Hematopoietic multipotent progenitor cell treated with erythropoietin and hydrocortisone succinate and interleukin-3 and kit ligand, for 17 days (in vitro differentiated cells): ENCODE data around the gene NUP98.
"Not testable (repeated sequence)": the region's sequence is repeated elsewhere in the genome, so short reads cannot be mapped to it uniquely, and the experiment has no call there.

Experiments used
- DNase-seq: peaks from one replicate; pipeline ENCODE4 v3.0.0-alpha.2; 2015; ENCODE audit warnings: low spot score

Gene NUP98

DNA sequence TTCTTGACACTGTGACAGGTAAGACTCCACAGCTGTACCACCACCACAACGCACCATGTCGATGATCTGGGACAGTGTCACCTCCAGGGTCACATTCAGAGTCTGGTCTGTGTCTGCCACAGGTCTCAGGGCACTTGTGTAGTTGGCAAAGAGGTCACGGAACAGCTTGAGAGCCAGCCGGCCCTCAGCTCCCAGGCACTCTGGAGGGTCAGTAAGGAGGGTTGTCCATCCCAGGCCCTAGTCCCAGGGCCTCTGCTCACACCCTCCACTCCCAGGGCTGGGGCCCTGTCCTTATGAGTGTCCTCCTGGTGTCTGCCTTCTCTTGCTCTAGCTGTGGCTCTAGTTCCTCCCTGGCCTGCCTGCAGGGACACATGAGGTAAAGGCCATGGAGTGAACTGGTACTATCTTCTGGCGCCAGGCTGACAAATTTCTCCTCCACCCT, 127.6 kb downstream of the NUP98 start:
- DNase-seq, result no peak

DNA sequence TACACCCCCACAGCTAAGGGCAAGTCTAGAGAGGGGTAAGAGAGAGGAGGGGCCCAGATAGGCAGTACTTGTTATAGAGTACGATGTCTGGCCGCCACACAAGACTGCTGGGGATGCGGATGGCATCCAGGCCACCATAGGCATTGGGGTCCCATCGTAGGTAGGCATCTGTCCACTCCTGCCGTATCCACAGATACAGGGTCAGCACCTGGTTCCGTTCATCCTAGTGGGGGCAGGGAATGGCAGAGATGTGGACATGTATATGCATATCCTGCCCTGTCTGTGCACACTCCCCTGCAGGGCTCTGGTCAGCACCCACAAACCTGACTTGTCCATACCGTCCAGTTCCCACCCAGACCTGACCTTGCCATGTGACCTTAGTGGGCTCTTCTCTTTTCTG, 128.2 kb downstream of the NUP98 start:
- no peak for DNase-seq

DNA sequence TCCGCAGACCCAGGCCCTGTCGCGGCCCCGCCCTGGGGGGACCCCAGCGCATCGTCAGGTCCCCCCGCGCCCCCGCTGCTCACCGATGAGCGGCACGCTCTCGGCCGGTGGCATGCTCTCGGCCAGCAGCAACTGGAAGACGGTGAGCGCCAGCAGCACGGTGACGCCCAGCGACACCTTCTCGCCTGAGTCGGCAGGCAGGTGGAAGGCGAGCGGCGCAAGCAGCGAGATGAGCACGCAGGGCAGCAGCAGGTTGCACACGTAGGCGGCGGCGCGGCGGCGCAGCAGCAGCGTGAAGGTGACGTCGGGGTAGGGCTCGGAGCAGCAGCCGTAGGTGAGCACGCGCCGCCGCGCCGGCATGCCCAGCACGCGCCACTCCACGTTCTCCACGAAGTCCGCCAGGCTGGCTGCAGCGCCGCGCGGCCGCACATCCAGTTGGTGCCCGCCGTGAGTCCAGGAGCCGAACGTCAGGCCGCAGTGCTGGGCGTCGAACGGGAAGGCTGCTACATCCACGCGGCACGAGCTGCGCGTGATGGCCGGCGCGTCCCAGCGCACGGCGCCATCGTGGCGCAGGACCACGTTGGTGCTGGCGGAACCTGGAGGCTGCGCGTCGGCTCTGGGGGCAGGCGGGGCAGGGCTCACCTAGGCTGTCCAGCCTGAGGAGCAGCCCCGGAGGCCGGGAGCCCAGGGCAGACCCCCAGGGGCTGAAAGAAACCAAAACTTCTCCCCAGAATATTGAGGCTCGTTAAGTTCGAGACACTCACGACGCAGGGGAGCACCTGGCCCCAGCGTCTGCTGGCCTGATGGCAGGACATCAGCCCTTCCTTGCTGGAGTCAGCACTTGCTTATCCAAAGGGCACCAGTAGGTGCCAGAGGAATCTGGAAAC, 130.0 kb downstream of the NUP98 start:
- DNase-seq, result no peak

DNA sequence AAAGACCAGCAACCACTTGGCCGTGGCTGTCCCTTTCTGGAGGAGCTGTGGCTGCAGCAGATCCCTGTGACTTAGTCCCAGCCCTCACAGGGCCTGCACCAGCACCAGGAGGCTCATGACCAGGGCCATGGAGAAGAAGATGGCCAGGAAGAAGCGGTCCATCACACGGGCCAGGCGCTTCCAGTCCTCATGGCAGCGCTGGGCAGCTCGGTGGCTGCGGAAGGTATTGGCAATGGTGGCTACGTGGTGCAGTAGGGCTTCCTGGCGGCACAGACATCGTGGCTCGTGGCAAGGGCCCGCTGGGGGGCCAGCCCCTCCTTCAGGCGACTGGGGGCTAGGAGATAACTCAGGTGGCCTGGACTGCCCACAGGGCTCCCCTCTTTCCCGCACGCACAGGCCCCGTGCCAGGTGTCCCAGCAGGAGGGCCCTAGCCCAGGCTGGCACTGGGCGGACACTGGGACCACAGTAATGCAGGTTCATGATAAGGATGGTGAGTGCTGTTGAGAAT, 131.3 kb downstream of the NUP98 start:
- no peak for DNase-seq

DNA sequence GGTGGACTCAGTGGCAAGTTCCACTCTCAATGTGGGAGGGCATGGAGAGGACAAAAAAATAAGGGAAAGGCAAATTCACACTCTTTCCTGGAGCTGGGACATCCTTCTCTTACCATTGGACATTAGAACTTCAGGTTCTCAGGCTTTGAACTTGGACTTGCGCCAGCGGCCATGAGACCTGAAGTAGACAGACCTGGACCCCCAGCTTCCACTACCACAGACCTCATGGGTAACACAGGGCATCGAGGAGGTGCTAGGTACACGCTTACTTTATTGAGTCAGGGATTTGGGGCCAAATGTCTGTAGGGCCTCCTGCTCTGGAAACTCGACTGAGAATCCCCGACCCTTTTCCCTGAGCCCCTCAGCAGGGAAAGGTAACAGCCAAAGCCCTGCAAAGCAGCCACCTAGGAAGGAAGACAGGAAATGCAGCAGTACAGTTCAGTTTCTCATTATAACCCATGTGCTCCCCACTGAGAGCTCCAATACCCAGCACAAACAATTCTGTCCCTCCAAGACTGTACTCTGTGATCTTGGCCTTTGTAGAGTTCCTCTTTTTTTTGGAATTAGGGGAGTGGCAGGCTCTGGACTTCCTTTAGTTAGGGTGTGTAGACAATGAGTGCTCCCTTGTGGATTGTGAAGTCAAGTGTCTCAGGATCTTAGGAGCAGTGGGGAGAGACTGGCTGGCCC, 131.9 kb downstream of the NUP98 start:
- no peak for DNase-seq

DNA sequence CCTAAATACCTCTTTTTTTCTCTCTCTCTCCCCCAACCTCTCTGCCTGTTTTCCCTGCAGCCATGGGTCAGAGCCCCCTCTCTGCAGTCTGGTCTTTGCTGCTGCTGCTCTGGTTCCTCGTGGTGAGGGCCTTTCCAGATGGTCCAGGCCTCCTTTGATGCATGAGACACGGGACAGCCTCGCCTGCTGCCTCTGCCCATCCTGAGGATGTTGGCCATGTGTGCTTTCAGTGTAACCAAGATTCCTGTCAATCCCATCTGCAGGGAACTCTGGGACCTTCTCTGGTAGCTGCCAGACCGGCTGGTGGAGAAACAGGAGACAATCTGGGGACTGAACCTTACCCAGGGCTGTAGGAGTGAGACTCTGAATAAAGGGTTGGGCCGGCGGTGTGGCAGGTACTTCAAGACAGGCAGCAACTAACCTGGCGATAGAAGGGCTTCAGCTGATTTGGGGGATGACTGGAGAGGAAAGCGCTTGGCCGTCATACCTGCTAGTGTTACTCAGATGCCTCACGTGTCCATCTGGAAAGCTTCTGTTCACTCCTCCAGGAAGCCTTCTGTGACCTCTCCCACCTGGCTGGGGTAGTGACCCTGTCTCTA, 133.2 kb downstream of the NUP98 start:
- no peak for DNase-seq

DNA sequence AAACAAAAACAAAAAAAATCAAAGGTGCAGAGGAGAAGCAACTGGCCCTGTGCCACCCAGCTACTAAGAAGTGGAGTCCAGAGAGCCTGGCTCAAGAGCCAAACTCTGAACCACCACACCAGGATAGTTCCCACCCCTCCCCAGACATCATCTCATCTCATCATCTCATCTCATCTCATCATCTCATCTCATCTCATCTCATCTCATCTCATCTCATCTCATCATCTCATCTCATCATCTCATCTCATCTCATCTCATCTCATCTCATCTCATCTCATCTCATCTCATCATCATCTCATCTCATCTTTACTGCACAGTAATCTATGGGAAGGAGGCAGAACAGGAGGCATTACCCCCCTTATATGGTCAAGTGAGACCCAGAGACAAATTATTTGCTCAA, 134.5 kb downstream of the NUP98 start:
- no peak for DNase-seq

DNA sequence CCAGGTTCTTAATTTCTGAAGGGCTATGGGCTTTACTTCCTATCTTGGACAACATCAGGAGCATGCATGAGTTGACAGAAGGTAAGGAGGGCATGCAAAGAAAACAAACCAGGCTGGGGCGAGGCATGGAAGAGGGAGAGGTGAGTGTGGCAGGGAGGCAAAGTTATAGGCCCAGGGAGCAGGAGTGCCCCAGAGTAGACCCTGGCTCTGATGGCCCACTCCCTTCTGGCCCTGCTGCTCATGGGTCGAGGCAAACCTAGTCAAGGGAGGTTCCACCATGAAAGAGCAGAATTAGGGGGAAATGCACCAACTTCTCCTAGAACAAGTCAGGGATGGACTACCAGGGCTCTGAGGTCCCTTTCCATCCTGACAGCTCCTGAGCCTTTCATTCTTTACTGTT, 136.4 kb downstream of the NUP98 start:
- DNase-seq, result no peak

DNA sequence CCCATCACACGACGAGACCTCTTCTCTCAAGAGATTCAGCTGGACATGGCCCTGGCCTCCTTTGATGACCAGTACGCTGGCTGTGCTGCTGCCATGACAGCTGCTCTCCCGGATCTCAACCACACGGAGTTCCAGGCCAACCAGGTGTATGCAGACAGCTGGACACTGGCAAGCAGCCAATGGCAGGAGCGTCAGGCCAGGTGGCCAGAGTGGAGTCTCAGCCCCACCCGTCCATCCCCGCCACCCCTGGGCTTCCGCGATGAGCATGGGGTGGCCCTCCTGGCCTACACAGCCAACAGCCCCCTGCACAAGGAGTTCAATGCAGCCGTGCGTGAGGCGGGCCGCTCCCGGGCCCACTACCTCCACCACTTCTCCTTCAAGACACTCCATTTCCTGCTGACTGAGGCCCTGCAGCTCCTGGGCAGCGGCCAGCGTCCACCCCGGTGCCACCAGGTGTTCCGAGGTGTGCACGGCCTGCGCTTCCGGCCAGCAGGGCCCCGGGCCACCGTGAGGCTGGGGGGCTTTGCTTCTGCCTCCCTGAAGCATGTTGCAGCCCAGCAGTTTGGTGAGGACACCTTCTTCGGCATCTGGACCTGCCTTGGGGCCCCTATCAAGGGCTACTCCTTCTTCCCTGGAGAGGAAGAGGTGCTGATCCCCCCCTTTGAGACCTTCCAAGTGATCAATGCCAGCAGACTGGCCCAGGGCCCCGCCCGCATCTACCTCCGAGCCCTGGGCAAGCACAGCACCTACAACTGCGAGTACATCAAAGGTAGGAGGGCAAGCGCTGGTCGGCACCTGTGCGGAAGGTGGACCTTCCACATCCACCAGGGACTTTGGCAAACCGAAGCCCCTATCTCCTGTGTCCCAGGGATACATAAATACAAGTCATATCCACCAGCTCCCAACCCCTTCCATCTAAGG, 137.5 kb downstream of the NUP98 start:
- no peak for DNase-seq

DNA sequence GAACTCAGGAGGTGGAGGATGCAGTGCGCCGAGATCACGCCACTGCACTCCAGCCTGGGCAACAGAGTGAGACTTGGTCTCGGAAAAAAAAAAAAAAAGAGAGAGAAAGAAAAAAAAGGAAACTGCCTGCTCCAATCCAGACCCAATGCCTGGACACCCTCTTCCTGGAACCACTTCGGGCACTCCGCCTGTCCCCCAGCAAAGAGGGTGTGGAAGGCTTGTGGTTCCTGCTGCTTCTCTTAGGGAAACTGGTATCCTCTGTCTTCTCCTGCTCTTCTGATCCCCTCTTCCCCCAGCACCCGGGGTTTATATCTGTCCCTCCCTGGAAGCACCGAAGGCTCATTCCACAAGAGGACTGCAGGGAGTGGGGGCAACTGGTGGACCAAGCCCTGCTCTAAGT, 139.1 kb downstream of the NUP98 start:
- no peak for DNase-seq

DNA sequence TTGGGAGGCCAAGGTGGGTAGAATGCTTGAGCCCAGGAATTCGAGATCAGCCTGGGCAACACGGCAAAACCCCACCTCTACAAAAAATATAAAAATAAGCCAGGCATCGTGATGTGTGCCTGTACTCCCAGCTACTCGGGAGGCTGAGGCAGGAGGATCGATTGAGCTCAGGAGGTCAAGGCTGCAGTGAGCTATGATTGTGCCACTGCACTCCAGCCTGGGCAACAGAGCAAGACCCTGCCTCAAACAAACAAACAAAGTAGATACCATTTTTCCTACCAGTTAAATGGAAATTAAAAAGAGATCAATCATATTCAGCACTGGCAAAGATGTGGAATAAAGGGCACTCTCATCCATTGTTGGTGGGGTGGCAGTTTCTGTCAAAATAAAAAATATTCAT, 140.0 kb downstream of the NUP98 start:
- not testable (repeated sequence) for DNase-seq

DNA sequence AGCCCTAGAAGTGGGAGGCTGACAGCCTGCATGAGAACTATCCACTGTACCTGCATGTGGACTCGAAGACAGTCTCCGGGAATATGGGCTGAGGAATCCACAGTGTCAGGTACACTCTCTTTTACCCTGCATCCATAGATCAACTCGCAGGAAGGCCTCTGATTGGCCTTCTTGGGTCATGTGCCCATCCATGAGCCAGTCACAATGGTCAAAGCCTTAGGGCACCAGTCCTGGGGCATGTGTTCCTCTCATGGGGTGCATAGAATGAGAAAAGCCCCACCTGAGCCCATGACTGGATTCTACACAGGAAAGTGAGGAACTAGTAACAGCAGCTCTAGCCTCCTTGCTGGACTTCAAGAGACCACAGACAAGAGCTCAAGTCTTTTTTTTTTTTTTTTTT, 141.8 kb downstream of the NUP98 start:
- no peak for DNase-seq

DNA sequence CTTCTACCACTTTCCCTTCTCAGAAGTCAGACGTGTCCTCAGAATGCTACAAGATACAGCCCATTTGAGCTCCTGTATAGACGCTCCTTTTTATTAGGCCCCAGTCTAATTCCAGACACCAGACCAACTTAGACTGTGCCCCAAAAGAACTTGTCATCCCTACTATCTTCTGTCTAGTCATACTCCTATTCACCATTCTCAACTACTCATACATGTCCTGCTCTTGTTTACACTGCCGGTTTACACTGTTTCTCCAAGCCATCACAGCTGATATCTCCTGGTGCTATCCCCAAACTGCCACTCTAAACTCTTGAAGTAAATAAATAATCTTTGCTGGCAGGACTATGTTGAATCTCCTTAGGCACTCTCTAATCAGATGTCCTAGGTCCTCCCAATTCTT, 144.8 kb downstream of the NUP98 start:
- not testable (repeated sequence) for DNase-seq

DNA sequence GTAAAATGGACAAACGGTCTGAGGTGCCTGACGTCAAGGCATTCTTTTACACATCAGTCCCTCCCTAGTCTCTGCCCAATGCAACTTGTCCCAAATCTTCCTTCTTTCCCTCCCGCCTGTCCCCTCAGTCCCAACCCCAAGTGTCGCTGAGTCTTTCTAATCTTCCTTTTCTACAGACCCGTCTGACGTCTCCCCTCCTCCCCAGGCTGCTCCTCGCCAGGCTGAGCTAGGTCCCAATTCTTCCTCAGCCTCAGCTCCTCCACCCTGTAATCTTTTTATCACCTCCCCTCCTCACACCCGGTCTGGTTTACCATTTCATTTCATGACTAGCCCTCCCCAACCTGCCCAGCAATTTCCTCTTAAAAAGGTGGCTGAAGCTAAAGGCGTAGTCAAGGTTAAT, 148.0 kb downstream of the NUP98 start:
- not testable (repeated sequence) for DNase-seq

DNA sequence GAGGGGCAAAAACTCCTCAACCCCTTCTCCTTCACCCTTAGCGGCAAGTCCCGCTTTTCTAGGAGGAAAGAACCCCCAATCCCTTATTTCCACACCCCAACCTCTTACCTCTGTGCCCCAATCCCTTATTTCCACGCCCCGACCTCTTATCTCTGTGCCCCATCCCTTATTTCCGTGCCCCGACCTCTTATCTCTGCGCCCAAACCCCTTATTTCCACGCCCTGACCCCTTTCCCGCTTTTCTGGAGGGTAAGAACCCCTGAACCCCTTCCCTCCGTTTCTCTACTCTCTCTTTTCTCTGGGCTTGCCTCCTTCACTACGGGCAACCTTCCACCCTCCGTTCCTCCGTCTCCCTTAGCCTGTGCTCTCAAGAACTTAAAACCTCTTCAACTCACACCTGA, 148.5 kb downstream of the NUP98 start:
- DNase-seq, result not testable (repeated sequence)

DNA sequence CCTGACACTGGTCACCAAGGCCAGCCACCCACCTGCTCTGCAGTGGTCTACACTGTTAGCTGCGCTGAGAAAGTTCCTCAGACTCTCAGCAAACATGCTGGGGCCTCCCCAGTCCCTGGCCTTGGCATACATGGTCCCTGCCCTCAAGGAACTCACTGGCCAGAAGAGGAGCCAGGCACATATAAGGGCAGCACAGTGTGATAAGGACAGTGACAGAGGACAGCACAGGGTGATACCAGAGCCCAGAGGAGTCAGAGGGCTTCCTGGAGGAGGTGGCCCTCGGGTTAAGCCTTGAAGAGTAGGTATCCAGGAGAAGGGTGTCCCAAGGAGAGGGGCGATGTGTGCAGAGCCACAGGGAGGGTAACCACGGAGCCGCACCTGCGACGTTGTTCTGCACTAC, 151.8 kb downstream of the NUP98 start:
- no peak for DNase-seq

DNA sequence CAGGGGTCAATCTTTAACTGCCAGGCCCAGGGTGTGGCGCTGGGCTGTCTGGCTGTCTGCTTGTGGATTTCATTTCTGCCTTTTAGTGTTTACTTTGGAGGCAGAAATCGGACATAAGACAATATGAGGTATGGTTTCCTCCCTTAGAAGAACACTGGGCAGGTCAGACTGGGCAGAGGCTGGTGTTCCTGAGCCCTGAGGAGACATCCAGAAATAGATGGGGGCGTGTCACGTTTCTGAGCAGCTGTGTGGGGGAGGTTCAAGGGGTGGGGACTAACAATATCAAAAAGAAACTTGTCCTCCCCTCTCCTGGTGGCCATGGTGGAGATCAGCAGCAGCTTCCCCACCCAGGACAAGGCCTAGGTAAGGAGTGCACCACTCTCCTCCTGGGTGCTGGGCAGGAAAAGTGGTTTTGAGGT, 152.5 kb downstream of the NUP98 start, which contains the start of gene ART1:
ART1 (plus strand) TSS at position 312 of the 419 bp plus-strand sequence. CDS start 14,086 bp downstream, outside the sequence.
- no peak for DNase-seq

DNA sequence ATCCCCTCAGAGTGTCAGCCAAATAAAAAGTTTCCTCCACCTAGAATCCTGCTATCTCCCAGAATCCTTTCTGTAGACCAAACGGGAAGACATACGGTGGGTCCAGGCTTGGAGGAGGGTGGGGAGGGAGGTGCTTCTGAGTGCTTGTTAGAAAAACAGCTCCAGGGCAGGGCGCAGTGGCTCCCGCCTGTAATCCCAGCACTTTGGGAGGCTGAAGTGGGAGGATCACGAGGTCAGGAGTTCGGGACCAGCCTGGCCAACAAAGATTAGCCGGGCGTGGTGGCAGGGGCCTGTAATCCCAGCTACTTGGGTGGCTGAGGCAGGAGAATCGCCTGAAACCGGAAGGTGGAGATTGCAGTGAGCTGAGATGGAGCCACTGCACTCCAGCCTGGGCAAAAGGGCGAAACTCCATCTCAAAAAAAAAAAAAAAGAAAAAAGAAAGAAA, 154.2 kb downstream of the NUP98 start:
- DNase-seq, result not testable (repeated sequence)

DNA sequence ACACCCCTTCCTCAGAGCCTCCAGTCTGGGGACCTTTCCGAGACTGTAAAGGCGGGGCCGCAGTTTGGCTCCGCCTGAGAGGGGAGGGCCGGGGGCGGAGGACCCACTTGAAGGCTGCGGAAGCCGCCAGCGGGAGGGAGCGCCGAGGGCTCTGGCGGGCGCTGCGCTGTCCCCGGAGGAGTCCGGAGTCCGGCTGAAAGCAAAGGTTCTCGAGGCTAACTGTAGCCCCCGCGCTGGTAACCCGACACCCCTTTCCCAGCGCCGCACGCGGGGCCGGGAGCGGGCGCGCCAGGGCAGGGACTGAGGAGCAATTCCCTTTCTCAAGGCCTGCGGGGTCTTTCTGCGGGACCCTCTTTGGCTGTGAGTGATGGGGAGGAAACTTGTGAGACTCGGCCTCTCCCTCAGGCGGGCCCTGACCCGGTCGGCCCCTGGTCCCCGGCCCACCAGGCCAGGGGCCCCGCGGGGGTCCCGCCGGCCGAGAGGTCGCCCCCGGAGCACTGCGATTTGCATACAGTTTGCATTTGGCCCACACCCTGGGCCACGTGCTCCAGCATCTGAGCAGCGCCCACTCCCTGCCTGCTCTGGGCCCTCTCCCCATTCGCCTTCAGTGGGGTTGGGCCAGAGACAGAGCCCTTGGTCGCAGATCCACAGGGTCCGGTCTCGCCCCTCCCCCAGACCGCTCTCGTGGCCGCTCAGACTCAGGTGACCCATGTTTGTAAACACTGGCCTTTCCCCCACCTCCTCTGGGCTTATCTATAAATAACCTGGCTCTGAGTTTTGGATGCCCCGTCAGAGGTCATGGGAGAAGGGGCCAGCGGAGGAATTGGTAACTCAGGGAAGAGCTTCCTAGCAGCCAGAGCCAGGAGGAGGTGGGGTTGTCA, 155.0 kb downstream of the NUP98 start:
- no peak for DNase-seq

DNA sequence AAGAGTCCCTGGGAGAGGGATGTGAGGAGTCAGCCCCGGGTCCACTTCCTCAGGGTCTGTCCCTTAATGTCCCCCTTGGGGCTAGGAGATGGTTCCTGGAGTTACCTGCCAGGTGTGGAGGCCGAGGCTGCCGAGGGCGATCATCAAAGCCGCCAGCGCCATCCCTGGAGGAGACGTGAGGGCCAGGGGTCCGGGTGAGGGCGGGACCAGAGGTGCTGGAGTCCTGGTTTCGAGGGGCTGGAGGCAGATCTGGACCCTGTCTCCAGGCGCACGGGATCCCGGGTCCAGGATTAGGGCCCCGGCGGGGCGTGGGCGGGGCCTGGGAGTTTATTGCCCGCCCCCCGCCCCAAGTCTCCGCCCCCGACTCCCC, 155.7 kb downstream of the NUP98 start, which contains the start of gene ART5:
ART5 (minus strand) TSS at position 292 of the 370 bp plus-strand sequence; CDS start at position 162, 130 bp downstream.
- DNase-seq, result no peak
